HCT116 (cell line): ENCODE results near the gene CDR2. TPM values are rescaled to one million over a fixed set of nuclear protein-coding genes. Genes with fewer than 3 reads are reported as not detected.
"Not testable (repeated sequence)": the region's sequence is repeated elsewhere in the genome, so short reads cannot be mapped to it uniquely, and the experiment has no call there.

ENCODE experiments used
- ATAC-seq: fragments of 200-7000 bp; cut with Tn5 transposase; 2 replicates; pipeline ENCODE4 v1.9.1; 2020; ENCODE audit warnings: mild to moderate bottlenecking, moderate library complexity
- BruUV-seq: library from RNA; stranded (reverse); fragments of 400-500 nt; replicated peaks from 2 replicates; lab custom pipeline; 2021; lab: Mats Ljungman, UMichigan
- CTCF ChIA-PET: fragments of 300-600 bp; sonication (Branson Sonifier 250); formaldehyde crosslinking; loops from one replicate; lab custom pipeline; 2021; ENCODE audit warnings: antibody characterized with exemption; lab: Charles Lee
- POLR2A ChIA-PET: fragments of 300-600, 350-600 bp; sonication (Branson Sonifier 250); formaldehyde crosslinking; loops from one replicate; lab custom pipeline; 2021; ENCODE audit warnings: antibody characterized with exemption; lab: Charles Lee
- RAD21 ChIA-PET, 2 experiments: fragments of 300-600 bp; sonication (Branson Sonifier 250); formaldehyde crosslinking; loops; one replicate each; lab custom pipeline; 2023; ENCODE audit warnings: low total read pairs in 2 of 2; ENCODE audit not compliant: uncharacterized antibody in 2 of 2, unreplicated experiment in 2 of 2, low non-redundant PET in 1 of 2; lab: Charles Lee
- DNase-seq: peaks from one replicate; pipeline ENCODE4 v3.0.0-alpha.2; 2010; ENCODE audit warnings: low read depth, low spot score
- H2AFZ ChIP-seq: fragments of 200-600 bp; shearing (Covaris generic), sonication (generic); 2 replicates; pipeline ENCODE4 v1.6.1; 2017; ENCODE audit warnings: low read depth, mixed run types, mixed read lengths, antibody characterized with exemption, low read length; ENCODE audit not compliant: poor library complexity, severe bottlenecking
- H3K27ac ChIP-seq: 2 replicates; pipeline ENCODE4 v1.5.1; 2012; ENCODE audit warnings: low read depth, low read length
- H3K27me3 ChIP-seq: fragments of 200-600 bp; sonication (generic); 2 replicates; pipeline ENCODE4 v1.6.1; 2016; ENCODE audit warnings: mixed run types, low read length, mixed read lengths; ENCODE audit not compliant: insufficient read depth
- H3K36me3 ChIP-seq, 2 experiments: fragments of 200-500 bp in 1 of 2; fragments of 200-600 bp in 1 of 2; sonication (Bioruptor generic) in 1 of 2; sonication (generic) in 1 of 2; 2 replicates each; pipeline versions ENCODE4 v1.5.1 to v1.6.1; 2014 to 2016; ENCODE audit warnings: low read length in 2 of 2, inconsistent platforms in 1 of 2, mixed read lengths in 1 of 2, mixed run types in 1 of 2; ENCODE audit not compliant: insufficient read depth in 2 of 2, control insufficient read depth in 1 of 2
- H3K4me1 ChIP-seq, 2 experiments: fragments of 200-600 bp in 1 of 2; sonication (generic) in 1 of 2; 2 replicates each; pipeline versions ENCODE4 v1.5.1 to v1.6.1; 2012 to 2017; ENCODE audit warnings: low read length in 2 of 2, inconsistent platforms in 1 of 2, mild to moderate bottlenecking in 1 of 2, mixed read lengths in 1 of 2, mixed run types in 1 of 2, moderate library complexity in 1 of 2; ENCODE audit not compliant: insufficient read depth in 2 of 2, control insufficient read depth in 1 of 2
- H3K4me2 ChIP-seq: fragments of 200-600 bp; sonication (generic); 2 replicates; pipeline ENCODE4 v1.6.1; 2017; ENCODE audit warnings: mixed run types, low read length, mixed read lengths
- H3K4me3 ChIP-seq, 2 experiments: fragments of 200-600 bp in 1 of 2; sonication (generic) in 1 of 2; replicated peaks in 1 of 2; 2 replicates each; pipeline ENCODE4 v1.5.1; 2011 to 2016; ENCODE audit warnings: low read length in 2 of 2, control low read depth in 1 of 2, low read depth in 1 of 2, mild to moderate bottlenecking in 1 of 2, mixed read lengths in 1 of 2, mixed run types in 1 of 2
- H3K79me2 ChIP-seq: fragments of 200-600 bp; sonication (generic); 2 replicates; pipeline ENCODE4 v1.6.1; 2017; ENCODE audit warnings: mild to moderate bottlenecking, mixed run types, low read length, moderate library complexity, mixed read lengths; ENCODE audit not compliant: insufficient read depth
- H3K9ac ChIP-seq: fragments of 200-600 bp; sonication (generic); 2 replicates; pipeline ENCODE4 v1.6.1; 2016; ENCODE audit warnings: low read length, mixed read lengths
- H3K9me2 ChIP-seq: fragments of 200-600 bp; sonication (generic), shearing (Covaris generic); 2 replicates; pipeline ENCODE4 v1.6.1; 2017; ENCODE audit warnings: mixed run types, mild to moderate bottlenecking, moderate library complexity; ENCODE audit not compliant: insufficient read depth
- H3K9me3 ChIP-seq, 2 experiments: fragments of 200-500 bp in 1 of 2; fragments of 200-600 bp in 1 of 2; sonication (Bioruptor generic) in 1 of 2; sonication (generic) in 1 of 2; 2 replicates each; pipeline ENCODE4 v1.6.1; 2014 to 2017; ENCODE audit warnings: low read length in 2 of 2, mixed read lengths in 2 of 2, inconsistent platforms in 1 of 2, low read depth in 1 of 2, mild to moderate bottlenecking in 1 of 2, mixed run types in 1 of 2, moderate library complexity in 1 of 2; ENCODE audit not compliant: control insufficient read depth in 1 of 2, insufficient read depth in 1 of 2
- H4K20me1 ChIP-seq: fragments of 200-600 bp; sonication (generic), shearing (Covaris generic); 2 replicates; pipeline ENCODE4 v1.6.1; 2017; ENCODE audit warnings: mixed run types, mild to moderate bottlenecking, moderate library complexity; ENCODE audit not compliant: insufficient read depth
- CTCF ChIP-seq, 3 experiments: fragments of 200-600 bp in 1 of 3; sonication (generic) in 1 of 3; IDR thresholded peaks in 2 of 3; conservative IDR thresholded peaks in 1 of 3; 2 replicates each; pipeline ENCODE4 v1.5.1; 2012 to 2017; ENCODE audit warnings: low read depth in 2 of 3, low read length in 2 of 3, antibody characterized with exemption in 1 of 3, borderline replicate concordance in 1 of 3, control low read depth in 1 of 3, mild to moderate bottlenecking in 1 of 3, mixed read lengths in 1 of 3, mixed run types in 1 of 3, moderate library complexity in 1 of 3; ENCODE audit not compliant: insufficient read depth in 1 of 3
- EGR1 ChIP-seq: IDR thresholded peaks from 2 replicates; pipeline ENCODE4 v1.6.1; 2012; ENCODE audit warnings: low read depth
- POLR2AphosphoS5 ChIP-seq: IDR thresholded peaks from 2 replicates; pipeline ENCODE4 v1.6.1; 2011; ENCODE audit warnings: mild to moderate bottlenecking, low read depth, low read length, moderate library complexity
- REST ChIP-seq: IDR thresholded peaks from 2 replicates; pipeline ENCODE4 v1.6.1; 2012; ENCODE audit warnings: low read depth
- SIN3A ChIP-seq: IDR thresholded peaks from 2 replicates; pipeline ENCODE4 v1.6.1; 2012; ENCODE audit warnings: low read depth
- intact Hi-C: fragments of 100-400 bp; cut with micrococcal nuclease; formaldehyde crosslinking; loops from 2 replicates; pipeline ENCODE4 v1.10.0; 2022
- total RNA-seq: library from RNA; stranded (reverse); gene quantifications from one replicate; pipeline ENCODE4 v1.2.1, GENCODE V29; 2021; ENCODE audit not compliant: unreplicated experiment

CDR2 gene
- total RNA-seq, 1 experiment from 2014 or later: 27.3 TPM

GRCh38 chr16:22417798-22418197 is 43.4 kb upstream of the CDR2 start:
- H3K79me2 ChIP-seq, DNase-seq, H3K36me3 ChIP-seq, H3K9ac ChIP-seq, H3K27ac ChIP-seq, H3K4me1 ChIP-seq, H3K9me2 ChIP-seq, RAD21 ChIA-PET, H3K27me3 ChIP-seq, BruUV-seq, H2AFZ ChIP-seq, H3K4me2 ChIP-seq, intact Hi-C loops, CTCF ChIA-PET, POLR2A ChIA-PET, H4K20me1 ChIP-seq, H3K4me3 ChIP-seq, H3K9me3 ChIP-seq: not testable (repeated sequence)
- peak; percentile 34; the same call in 1 of the 2 replicates for ATAC-seq

GRCh38 chr16:22417019-22417418 is 42.6 kb upstream of the CDR2 start:
- no TSS peak for BruUV-seq
- no peak overlapping the region for H2AFZ ChIP-seq
- H3K9me3 ChIP-seq: no peaks in the 10 kb centered on the region
- ChIA-PET RAD21 (no interaction called here), CTCF (no interaction called here), POLR2A (no interaction called here)
- H4K20me1 ChIP-seq: no peaks in the 10 kb centered on the region
- TF ChIP-seq CTCF (IDR thresholded peaks at IDR 0.05 in 2 of 3, conservative IDR thresholded peaks at IDR 0.05 in 1 of 3; ENCODE audit: borderline replicate concordance in 1 of 3, insufficient read depth in 1 of 3, low read depth in 2 of 3, low read length in 2 of 3) (no peak), EGR1 (no peak), POLR2AphosphoS5 (no peak), SIN3A (no peak), REST (no peak)
- no peak overlapping the region for H3K9ac ChIP-seq
- no peak for DNase-seq
- H3K4me1 ChIP-seq: peaks cover 0 to 3% of the 10 kb centered on the region in 2 experiments; a peak in 1 of 4 replicates
- intact Hi-C loops: no loop called here
- no peaks in the 10 kb centered on the region for H3K9me2 ChIP-seq
- H3K27me3 ChIP-seq: no peaks in the 10 kb centered on the region
- H3K4me2 ChIP-seq: no peak overlapping the region
- H3K4me3 ChIP-seq: no peak overlapping the region
- no peak for ATAC-seq
- H3K36me3 ChIP-seq: no peaks in the 10 kb centered on the region
- no peak overlapping the region for H3K27ac ChIP-seq
- H3K79me2 ChIP-seq: no peaks in the 10 kb centered on the region
